HFF-Myc (cell line): ENCODE measurements around the gene CLCC1.
"Not testable (repeated sequence)": the region's sequence is repeated elsewhere in the genome, so short reads cannot be mapped to it uniquely, and the experiment has no call there.

ENCODE experiments used
- DNase-seq: peaks from one replicate; pipeline ENCODE4 v3.0.0-alpha.2; 2011; ENCODE audit warnings: low read depth; ENCODE audit errors: extremely low read depth
- H3K4me3 ChIP-seq: replicated peaks from 2 replicates; pipeline ENCODE4 v1.5.1; 2011; ENCODE audit warnings: low read depth, mild to moderate bottlenecking, control low read depth, low read length
- CTCF ChIP-seq: IDR thresholded peaks from 2 replicates; pipeline ENCODE4 v1.5.1; 2012; ENCODE audit warnings: mild to moderate bottlenecking, low read depth, low read length, control low read depth; ENCODE audit errors: missing control alignments

CLCC1 gene

GRCh38 chr1:108963052-108963686, at the start of gene CLCC1:
CLCC1 (minus strand) TSS chr1:108963484; CDS start chr1:108950437, 13,047 bp downstream.
- TF ChIP-seq CTCF: no peak
- peak; percentile 64 for DNase-seq
- peak within 1 kb of the TSS; percentile 66 for H3K4me3 ChIP-seq

GRCh38 chr1:109011335-109011734, 48.1 kb upstream of the CLCC1 start:
- H3K4me3 ChIP-seq: no peak overlapping the region
- no peak for TF ChIP-seq CTCF
- DNase-seq: no peak

- not testable (repeated sequence) for H3K4me3 ChIP-seq, DNase-seq
Measured at GRCh38 chr1:108996622-108997021, 33.3 kb upstream of the CLCC1 start.

- H3K4me3 ChIP-seq: no peak overlapping the region
- no peak for TF ChIP-seq CTCF
- DNase-seq: no peak
Measured at GRCh38 chr1:108983114-108983513, 19.8 kb upstream of the CLCC1 start.

- H3K4me3 ChIP-seq: no peak overlapping the region
- TF ChIP-seq CTCF: no peak
- DNase-seq: no peak
Measured at GRCh38 chr1:108976658-108977057, 13.4 kb upstream of the CLCC1 start.

GRCh38 chr1:108972951-108973350, 9.7 kb upstream of the CLCC1 start:
- no peak for TF ChIP-seq CTCF
- DNase-seq: no peak
- H3K4me3 ChIP-seq: no peak overlapping the region

- no peak overlapping the region for H3K4me3 ChIP-seq
- no peak for TF ChIP-seq CTCF
- DNase-seq: no peak
Measured at GRCh38 chr1:108969346-108969745, 6.1 kb upstream of the CLCC1 start.
